OCI-LY7 (cell line): ENCODE data around the gene COBL. TPM values are rescaled to one million over a fixed set of nuclear protein-coding genes. Genes with fewer than 3 reads are reported as not detected.

ENCODE experiments used
- BruUV-seq: library from RNA; stranded (reverse); fragments of 400-500 nt; replicated peaks from 2 replicates; lab custom pipeline; 2021; lab: Mats Ljungman, UMichigan
- CTCF ChIA-PET: fragments of 300-600 bp; sonication (Branson Sonifier 250); formaldehyde crosslinking; loops from one replicate; lab custom pipeline; 2022; ENCODE audit warnings: antibody characterized with exemption; ENCODE audit not compliant: unreplicated experiment; lab: Charles Lee
- POLR2A ChIA-PET: fragments of 300-600 bp; sonication (Branson Sonifier 250); formaldehyde crosslinking; loops from one replicate; lab custom pipeline; 2022; ENCODE audit warnings: antibody characterized with exemption; lab: Charles Lee
- DNase-seq: peaks from one replicate; pipeline ENCODE4 v3.0.0-alpha.2; 2015; ENCODE audit warnings: low spot score
- H2AFZ ChIP-seq: fragments of 200-600 bp; sonication (generic), shearing (Covaris generic); 2 replicates; pipeline ENCODE4 v1.6.1; 2014; ENCODE audit warnings: mild to moderate bottlenecking, antibody characterized with exemption, low read length, moderate library complexity
- H3K27ac ChIP-seq: fragments of 200-600 bp; sonication (generic); 2 replicates; pipeline ENCODE4 v1.5.1; 2014; ENCODE audit warnings: mixed run types, low read depth, mild to moderate bottlenecking, moderate library complexity, low read length, inconsistent platforms; ENCODE audit not compliant: poor library complexity, severe bottlenecking
- H3K36me3 ChIP-seq: fragments of 200-600 bp; sonication (generic); 2 replicates; pipeline ENCODE4 v1.6.1; 2014; ENCODE audit warnings: mild to moderate bottlenecking, antibody characterized with exemption, low read length, moderate library complexity, mixed read lengths; ENCODE audit not compliant: insufficient read depth
- H3K4me1 ChIP-seq: fragments of 200-600 bp; sonication (generic); 2 replicates; pipeline ENCODE4 v1.5.1; 2014; ENCODE audit warnings: mild to moderate bottlenecking, low read length; ENCODE audit not compliant: insufficient read depth, poor library complexity, severe bottlenecking
- H3K4me2 ChIP-seq: fragments of 200-600 bp; sonication (generic); 2 replicates; pipeline ENCODE4 v1.6.1; 2014; ENCODE audit warnings: mild to moderate bottlenecking, low read length
- H3K4me3 ChIP-seq: fragments of 200-600 bp; sonication (generic); 2 replicates; pipeline ENCODE4 v1.5.1; 2014; ENCODE audit warnings: mild to moderate bottlenecking, low read depth, low read length; ENCODE audit not compliant: poor library complexity, severe bottlenecking
- H3K79me2 ChIP-seq: fragments of 200-600 bp; sonication (generic); 2 replicates; pipeline ENCODE4 v1.6.1; 2016; ENCODE audit warnings: low read depth, mild to moderate bottlenecking, low read length, moderate library complexity, mixed read lengths; ENCODE audit not compliant: insufficient read depth
- H3K9me2 ChIP-seq: fragments of 200-600 bp; sonication (generic); 2 replicates; pipeline ENCODE4 v1.6.1; 2016; ENCODE audit warnings: mild to moderate bottlenecking, low read length, mixed read lengths; ENCODE audit not compliant: insufficient read depth
- H3K9me3 ChIP-seq: fragments of 200-600 bp; sonication (generic); 2 replicates; pipeline ENCODE4 v1.6.1; 2014; ENCODE audit warnings: mild to moderate bottlenecking, mixed run types, low read length, mixed read lengths
- H4K20me1 ChIP-seq: fragments of 200-600 bp; sonication (generic); 2 replicates; pipeline ENCODE4 v1.6.1; 2014; ENCODE audit warnings: mild to moderate bottlenecking, antibody characterized with exemption, low read length, moderate library complexity, mixed read lengths; ENCODE audit not compliant: insufficient read depth
- EZH2phosphoT487 ChIP-seq: fragments of 200-600 bp; sonication (generic); IDR thresholded peaks from 2 replicates; pipeline ENCODE4 v1.6.1; 2018; ENCODE audit warnings: low read depth, borderline replicate concordance, mild to moderate bottlenecking, mixed run types, antibody characterized with exemption, low read length, moderate library complexity, mixed read lengths
- intact Hi-C: fragments of 100-400 bp; cut with micrococcal nuclease; formaldehyde crosslinking; loops from one replicate; pipeline ENCODE4 v1.10.0; 2022; ENCODE audit not compliant: unreplicated experiment
- total RNA-seq, 2 experiments: library from RNA; depleted of rRNA in 1 of 2; stranded (reverse); fragments of >200 nt in 1 of 2; shearing (Covaris generic) in 1 of 2; gene quantifications; 2 replicates each; pipeline ENCODE4 v1.2.3, GENCODE V29; 2014 to 2022
- TF ChIP-seq, protein P1 (sequence below): fragments of 200-600 bp; sonication (generic); conservative IDR thresholded peaks from 2 replicates; pipeline ENCODE4 v1.5.1; 2014; ENCODE audit warnings: mild to moderate bottlenecking, antibody characterized with exemption, low read length, moderate library complexity, mixed read lengths

Gene COBL
- total RNA-seq, 2 experiments from 2014 or later, result not detected

DNA sequence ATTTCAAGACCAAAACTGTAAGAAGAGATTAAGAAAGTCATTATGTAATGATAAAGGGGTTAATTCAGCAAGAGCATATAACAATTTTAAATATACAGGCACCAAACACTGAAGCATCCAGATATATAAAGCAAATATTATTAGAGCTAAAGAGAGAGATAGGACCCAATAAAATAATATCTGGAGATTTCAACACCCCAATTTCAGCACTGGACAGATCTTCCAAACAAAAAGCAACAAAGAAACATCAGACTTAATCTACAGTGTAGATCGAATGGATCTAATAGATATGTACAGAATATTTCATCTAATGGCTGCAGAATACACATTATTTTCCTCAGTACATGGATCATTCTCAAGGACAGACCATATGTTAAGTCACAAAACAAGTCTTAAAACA is 151.3 kb downstream of the COBL start:
- Histone ChIP-seq H3K79me2 (no peaks in the 10 kb centered on the region), H3K9me2 (no peaks in the 10 kb centered on the region), H3K4me2 (no peak overlapping the region), H3K9me3 (no peaks in the 10 kb centered on the region), H2AFZ (no peak overlapping the region), H3K4me1 (no peaks in the 10 kb centered on the region), H4K20me1 (no peaks in the 10 kb centered on the region), H3K36me3 (no peaks in the 10 kb centered on the region), H3K4me3 (no peak overlapping the region), H3K27ac (no peak overlapping the region)
- DNase-seq, result no peak
- TF ChIP-seq EZH2phosphoT487, result no peak
- TF ChIP-seq, protein P1, sequence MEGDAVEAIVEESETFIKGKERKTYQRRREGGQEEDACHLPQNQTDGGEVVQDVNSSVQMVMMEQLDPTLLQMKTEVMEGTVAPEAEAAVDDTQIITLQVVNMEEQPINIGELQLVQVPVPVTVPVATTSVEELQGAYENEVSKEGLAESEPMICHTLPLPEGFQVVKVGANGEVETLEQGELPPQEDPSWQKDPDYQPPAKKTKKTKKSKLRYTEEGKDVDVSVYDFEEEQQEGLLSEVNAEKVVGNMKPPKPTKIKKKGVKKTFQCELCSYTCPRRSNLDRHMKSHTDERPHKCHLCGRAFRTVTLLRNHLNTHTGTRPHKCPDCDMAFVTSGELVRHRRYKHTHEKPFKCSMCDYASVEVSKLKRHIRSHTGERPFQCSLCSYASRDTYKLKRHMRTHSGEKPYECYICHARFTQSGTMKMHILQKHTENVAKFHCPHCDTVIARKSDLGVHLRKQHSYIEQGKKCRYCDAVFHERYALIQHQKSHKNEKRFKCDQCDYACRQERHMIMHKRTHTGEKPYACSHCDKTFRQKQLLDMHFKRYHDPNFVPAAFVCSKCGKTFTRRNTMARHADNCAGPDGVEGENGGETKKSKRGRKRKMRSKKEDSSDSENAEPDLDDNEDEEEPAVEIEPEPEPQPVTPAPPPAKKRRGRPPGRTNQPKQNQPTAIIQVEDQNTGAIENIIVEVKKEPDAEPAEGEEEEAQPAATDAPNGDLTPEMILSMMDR, result no peak
- intact Hi-C loops, result no loop called here
- no TSS peak for BruUV-seq
- ChIA-PET CTCF (no interaction called here), POLR2A (no interaction called here)

DNA sequence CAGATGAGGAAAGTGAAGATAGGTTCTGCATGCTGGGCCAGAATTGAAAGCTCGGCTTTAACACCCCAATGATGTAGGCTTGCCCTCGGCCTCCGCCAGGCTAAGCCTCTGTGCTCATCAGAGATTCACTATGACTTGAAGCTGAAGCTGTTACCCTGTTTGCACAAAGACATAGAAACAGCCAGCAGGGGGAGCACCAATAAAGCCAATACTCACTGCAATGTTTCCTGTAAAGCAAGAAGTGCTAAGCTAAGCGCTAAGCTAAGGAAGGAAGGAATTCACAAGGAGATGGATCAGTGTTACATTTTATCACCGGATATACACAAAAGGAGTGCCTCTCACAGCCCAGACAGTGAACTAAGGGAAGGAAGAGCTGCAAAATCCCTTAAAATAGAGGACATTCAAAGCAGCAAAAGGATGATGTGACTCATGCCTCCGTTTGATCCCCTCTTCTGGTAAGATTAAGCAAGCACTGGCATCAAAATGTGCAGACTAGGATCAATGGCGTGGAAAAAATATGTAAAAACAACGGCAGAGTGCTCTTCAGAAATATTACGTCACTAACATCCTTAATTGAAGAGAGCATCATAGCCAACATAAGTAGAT is 153.8 kb downstream of the COBL start:
- BruUV-seq, result no TSS peak
- H4K20me1 ChIP-seq, result no peaks in the 10 kb centered on the region
- TF ChIP-seq, protein P1, result peak; percentile 92
- no peak for TF ChIP-seq EZH2phosphoT487
- no peaks in the 10 kb centered on the region for H3K36me3 ChIP-seq
- DNase-seq, result peak; percentile 63
- intact Hi-C loops, result loop anchor here (2.0 to 5.0 kb wide), 3 partner anchors 204 to 1071 kb away; partner anchors contain the start of gene ZPBP
- no peaks in the 10 kb centered on the region for H3K79me2 ChIP-seq
- H3K27ac ChIP-seq, result no peak overlapping the region
- ChIA-PET CTCF (interaction anchor here (0.5 to 1.3 kb wide), 3 partner anchors 205 to 554 kb away, joined by 3 to 4 read pairs (median 3); no protein-coding TSS in a partner anchor), POLR2A (interaction anchor here (0.9 to 3.4 kb wide), 4 partner anchors 11 to 144 kb away, joined by 3 to 9 read pairs (median 3); no protein-coding TSS in a partner anchor)
- H3K4me1 ChIP-seq, result no peaks in the 10 kb centered on the region
- no peaks in the 10 kb centered on the region for H3K9me3 ChIP-seq
- no peak overlapping the region for H3K4me2 ChIP-seq
- no peak overlapping the region for H2AFZ ChIP-seq
- H3K4me3 ChIP-seq, result no peak overlapping the region
- no peaks in the 10 kb centered on the region for H3K9me2 ChIP-seq

DNA sequence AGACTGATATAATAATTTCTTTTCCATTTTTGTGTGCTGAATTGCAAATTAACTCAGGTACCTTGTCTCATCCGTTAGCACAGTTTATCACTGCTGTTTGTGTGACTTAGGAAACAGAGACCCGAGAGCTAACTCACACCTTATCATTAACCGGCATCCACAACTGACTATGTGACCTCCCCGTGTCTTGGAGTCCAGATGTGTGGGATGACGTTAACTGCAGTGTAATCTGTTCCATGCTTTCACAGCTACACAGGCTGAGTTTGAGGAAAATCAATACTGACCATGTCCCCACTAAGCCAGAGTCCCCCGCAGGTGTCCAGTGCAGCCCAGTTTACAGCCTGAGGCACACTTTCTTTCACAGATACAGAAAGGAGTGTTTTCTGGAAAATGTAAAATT is 154.7 kb downstream of the COBL start:
- no TSS peak for BruUV-seq
- no peak overlapping the region for H3K27ac ChIP-seq
- intact Hi-C loops, result loop anchor here (2.0 to 5.0 kb wide), 3 partner anchors 205 to 1070 kb away; partner anchors contain the start of gene ZPBP
- no peaks in the 10 kb centered on the region for H4K20me1 ChIP-seq
- H3K9me3 ChIP-seq, result no peaks in the 10 kb centered on the region
- H3K36me3 ChIP-seq, result no peaks in the 10 kb centered on the region
- H3K9me2 ChIP-seq, result no peaks in the 10 kb centered on the region
- no peak overlapping the region for H3K4me2 ChIP-seq
- TF ChIP-seq, protein P1, result no peak
- TF ChIP-seq EZH2phosphoT487, result no peak
- no peak overlapping the region for H2AFZ ChIP-seq
- no peak for DNase-seq
- H3K4me1 ChIP-seq, result no peaks in the 10 kb centered on the region
- no peaks in the 10 kb centered on the region for H3K79me2 ChIP-seq
- ChIA-PET POLR2A (interaction anchor here (0.9 to 3.4 kb wide), 3 partner anchors 10 to 145 kb away, joined by 3 to 9 read pairs (median 3); no protein-coding TSS in a partner anchor), CTCF (interaction anchor here (1.3 kb wide), 1 partner anchor 208 kb away, joined by 3 read pairs; no protein-coding TSS in a partner anchor)
- no peak overlapping the region for H3K4me3 ChIP-seq
